Stomach (tissue), 4 donors: Measurements from ENCODE around the gene NAV2.

Experiments
- CTCF ChIP-seq, 7 experiments: fragments of 450-650 bp in 4 of 7; fragments of 200-600 bp in 3 of 7; sonication (generic) in 3 of 7; IDR thresholded peaks; one replicate each; pipeline ENCODE4 v1.5.1; 2016 to 2019; ENCODE audit warnings: antibody characterized with exemption in 7 of 7, control low read depth in 2 of 7, mild to moderate bottlenecking in 1 of 7
- POLR2A ChIP-seq, 4 donors: fragments of 450-650 bp; IDR thresholded peaks; one replicate each; pipeline ENCODE4 v1.6.1; 2016; ENCODE audit warnings: antibody characterized with exemption in 4 of 4, control low read depth in 2 of 4, mild to moderate bottlenecking in 1 of 4, moderate library complexity in 1 of 4

GRCh38 chr11:19992162-19992561 is 279.5 kb downstream of the NAV2 start:
- TF ChIP-seq POLR2A (IDR thresholded peaks at IDR 0.05) (no peak), CTCF (IDR thresholded peaks at IDR 0.05) (no peak)
